HCT116 (cell line): ENCODE results near the gene ZFR2. TPM values are rescaled to one million over a fixed set of nuclear protein-coding genes. Genes with fewer than 3 reads are reported as not detected.

Source experiments
- ATAC-seq: fragments of 200-7000 bp; cut with Tn5 transposase; 2 replicates; pipeline ENCODE4 v1.9.1; 2020; ENCODE audit warnings: mild to moderate bottlenecking, moderate library complexity
- BruUV-seq: library from RNA; stranded (reverse); fragments of 400-500 nt; replicated peaks from 2 replicates; lab custom pipeline; 2021; lab: Mats Ljungman, UMichigan
- CTCF ChIA-PET: fragments of 300-600 bp; sonication (Branson Sonifier 250); formaldehyde crosslinking; loops from one replicate; lab custom pipeline; 2021; ENCODE audit warnings: antibody characterized with exemption; lab: Charles Lee
- POLR2A ChIA-PET: fragments of 300-600, 350-600 bp; sonication (Branson Sonifier 250); formaldehyde crosslinking; loops from one replicate; lab custom pipeline; 2021; ENCODE audit warnings: antibody characterized with exemption; lab: Charles Lee
- RAD21 ChIA-PET, 2 experiments: fragments of 300-600 bp; sonication (Branson Sonifier 250); formaldehyde crosslinking; loops; one replicate each; lab custom pipeline; 2023; ENCODE audit warnings: low total read pairs in 2 of 2; ENCODE audit not compliant: uncharacterized antibody in 2 of 2, unreplicated experiment in 2 of 2, low non-redundant PET in 1 of 2; lab: Charles Lee
- DNase-seq: peaks from one replicate; pipeline ENCODE4 v3.0.0-alpha.2; 2010; ENCODE audit warnings: low read depth, low spot score
- H2AFZ ChIP-seq: fragments of 200-600 bp; shearing (Covaris generic), sonication (generic); 2 replicates; pipeline ENCODE4 v1.6.1; 2017; ENCODE audit warnings: low read depth, mixed run types, mixed read lengths, antibody characterized with exemption, low read length; ENCODE audit not compliant: poor library complexity, severe bottlenecking
- H3K27ac ChIP-seq: 2 replicates; pipeline ENCODE4 v1.5.1; 2012; ENCODE audit warnings: low read depth, low read length
- H3K27me3 ChIP-seq: fragments of 200-600 bp; sonication (generic); 2 replicates; pipeline ENCODE4 v1.6.1; 2016; ENCODE audit warnings: mixed run types, low read length, mixed read lengths; ENCODE audit not compliant: insufficient read depth
- H3K36me3 ChIP-seq, 2 experiments: fragments of 200-500 bp in 1 of 2; fragments of 200-600 bp in 1 of 2; sonication (Bioruptor generic) in 1 of 2; sonication (generic) in 1 of 2; 2 replicates each; pipeline versions ENCODE4 v1.5.1 to v1.6.1; 2014 to 2016; ENCODE audit warnings: low read length in 2 of 2, inconsistent platforms in 1 of 2, mixed read lengths in 1 of 2, mixed run types in 1 of 2; ENCODE audit not compliant: insufficient read depth in 2 of 2, control insufficient read depth in 1 of 2
- H3K4me1 ChIP-seq, 2 experiments: fragments of 200-600 bp in 1 of 2; sonication (generic) in 1 of 2; 2 replicates each; pipeline versions ENCODE4 v1.5.1 to v1.6.1; 2012 to 2017; ENCODE audit warnings: low read length in 2 of 2, inconsistent platforms in 1 of 2, mild to moderate bottlenecking in 1 of 2, mixed read lengths in 1 of 2, mixed run types in 1 of 2, moderate library complexity in 1 of 2; ENCODE audit not compliant: insufficient read depth in 2 of 2, control insufficient read depth in 1 of 2
- H3K4me2 ChIP-seq: fragments of 200-600 bp; sonication (generic); 2 replicates; pipeline ENCODE4 v1.6.1; 2017; ENCODE audit warnings: mixed run types, low read length, mixed read lengths
- H3K4me3 ChIP-seq, 2 experiments: fragments of 200-600 bp in 1 of 2; sonication (generic) in 1 of 2; replicated peaks in 1 of 2; 2 replicates each; pipeline ENCODE4 v1.5.1; 2011 to 2016; ENCODE audit warnings: low read length in 2 of 2, control low read depth in 1 of 2, low read depth in 1 of 2, mild to moderate bottlenecking in 1 of 2, mixed read lengths in 1 of 2, mixed run types in 1 of 2
- H3K79me2 ChIP-seq: fragments of 200-600 bp; sonication (generic); 2 replicates; pipeline ENCODE4 v1.6.1; 2017; ENCODE audit warnings: mild to moderate bottlenecking, mixed run types, low read length, moderate library complexity, mixed read lengths; ENCODE audit not compliant: insufficient read depth
- H3K9ac ChIP-seq: fragments of 200-600 bp; sonication (generic); 2 replicates; pipeline ENCODE4 v1.6.1; 2016; ENCODE audit warnings: low read length, mixed read lengths
- H3K9me2 ChIP-seq: fragments of 200-600 bp; sonication (generic), shearing (Covaris generic); 2 replicates; pipeline ENCODE4 v1.6.1; 2017; ENCODE audit warnings: mixed run types, mild to moderate bottlenecking, moderate library complexity; ENCODE audit not compliant: insufficient read depth
- H3K9me3 ChIP-seq, 2 experiments: fragments of 200-500 bp in 1 of 2; fragments of 200-600 bp in 1 of 2; sonication (Bioruptor generic) in 1 of 2; sonication (generic) in 1 of 2; 2 replicates each; pipeline ENCODE4 v1.6.1; 2014 to 2017; ENCODE audit warnings: low read length in 2 of 2, mixed read lengths in 2 of 2, inconsistent platforms in 1 of 2, low read depth in 1 of 2, mild to moderate bottlenecking in 1 of 2, mixed run types in 1 of 2, moderate library complexity in 1 of 2; ENCODE audit not compliant: control insufficient read depth in 1 of 2, insufficient read depth in 1 of 2
- H4K20me1 ChIP-seq: fragments of 200-600 bp; sonication (generic), shearing (Covaris generic); 2 replicates; pipeline ENCODE4 v1.6.1; 2017; ENCODE audit warnings: mixed run types, mild to moderate bottlenecking, moderate library complexity; ENCODE audit not compliant: insufficient read depth
- CEBPB ChIP-seq: IDR thresholded peaks from 2 replicates; pipeline ENCODE4 v1.6.1; 2012; ENCODE audit warnings: low read depth
- EGR1 ChIP-seq: IDR thresholded peaks from 2 replicates; pipeline ENCODE4 v1.6.1; 2012; ENCODE audit warnings: low read depth
- ELF1 ChIP-seq: IDR thresholded peaks from 2 replicates; pipeline ENCODE4 v1.6.1; 2012; ENCODE audit warnings: low read depth, borderline replicate concordance
- EZH2 ChIP-seq: fragments of 200-600 bp; sonication (generic); IDR thresholded peaks from 2 replicates; pipeline ENCODE4 v1.6.1; 2017; ENCODE audit warnings: antibody characterized with exemption, mixed run types
- FOSL1 ChIP-seq: IDR thresholded peaks from 2 replicates; pipeline ENCODE4 v1.6.1; 2012; ENCODE audit warnings: low read depth
- RAD21 ChIP-seq: IDR thresholded peaks from 2 replicates; pipeline ENCODE4 v1.6.1; 2012; ENCODE audit warnings: low read depth, mild to moderate bottlenecking
- SIN3A ChIP-seq: IDR thresholded peaks from 2 replicates; pipeline ENCODE4 v1.6.1; 2012; ENCODE audit warnings: low read depth
- SP1 ChIP-seq: IDR thresholded peaks from 2 replicates; pipeline ENCODE4 v1.6.1; 2012; ENCODE audit warnings: low read depth
- YY1 ChIP-seq: IDR thresholded peaks from 2 replicates; pipeline ENCODE4 v1.6.1; 2011; ENCODE audit warnings: low read length, low read depth, moderate library complexity, mild to moderate bottlenecking; ENCODE audit not compliant: insufficient replicate concordance; ENCODE audit errors: extremely low read depth
- ZFX ChIP-seq: fragments of 450-650 bp; IDR thresholded peaks from 2 replicates; pipeline ENCODE4 v1.6.1; 2017
- intact Hi-C: fragments of 100-400 bp; cut with micrococcal nuclease; formaldehyde crosslinking; loops from 2 replicates; pipeline ENCODE4 v1.10.0; 2022
- total RNA-seq: library from RNA; stranded (reverse); gene quantifications from one replicate; pipeline ENCODE4 v1.2.1, GENCODE V29; 2021; ENCODE audit not compliant: unreplicated experiment
- TF ChIP-seq, protein P1 (sequence below): IDR thresholded peaks from 2 replicates; pipeline ENCODE4 v1.6.1; 2011; ENCODE audit warnings: mild to moderate bottlenecking, low read length, moderate library complexity; ENCODE audit not compliant: insufficient replicate concordance; ENCODE audit errors: extremely low read depth
- TF ChIP-seq, protein P2 (sequence below): IDR thresholded peaks from 2 replicates; pipeline ENCODE4 v1.6.1; 2012
- TF ChIP-seq, protein P3 (sequence below): IDR thresholded peaks from 2 replicates; pipeline ENCODE4 v1.6.1; 2012

The ZFR2 gene
- total RNA-seq, 1 experiment from 2014 or later = 0.34 TPM

DNA sequence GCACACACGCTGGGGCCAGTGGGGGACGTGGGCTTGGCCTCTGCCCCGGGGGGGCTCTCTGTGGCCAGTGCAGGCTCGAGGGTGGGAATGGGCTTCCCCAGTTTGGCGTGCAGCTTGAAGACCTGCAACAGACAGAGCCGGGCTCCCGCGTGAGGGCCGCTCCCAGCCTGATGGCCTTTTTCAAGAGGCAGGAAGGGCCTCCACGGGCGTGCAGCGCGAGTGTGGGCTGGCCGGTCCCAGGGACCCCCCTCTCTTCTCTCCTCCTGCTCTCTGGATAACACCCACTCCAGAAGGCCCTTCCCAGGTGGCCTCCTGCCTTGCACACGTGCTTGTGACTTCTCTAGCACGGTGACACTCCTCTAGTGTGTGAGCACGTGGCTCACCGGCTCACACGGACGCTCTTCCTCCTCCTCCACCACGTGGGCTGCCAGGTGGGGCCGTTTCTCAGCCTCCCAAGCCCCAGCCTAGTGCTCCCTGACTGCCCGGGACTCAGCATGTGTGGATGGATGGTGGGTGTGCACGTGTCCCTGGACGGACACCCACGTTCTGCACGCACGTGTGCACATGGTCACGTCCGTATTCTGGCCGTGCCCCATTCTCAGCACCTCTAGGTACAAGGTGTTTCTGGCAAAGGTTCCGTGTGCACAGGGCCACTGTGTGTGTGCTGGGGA lies 43.4 kb downstream of the ZFR2 start:
- intact Hi-C loops = no loop called here
- TF ChIP-seq, protein P1, sequence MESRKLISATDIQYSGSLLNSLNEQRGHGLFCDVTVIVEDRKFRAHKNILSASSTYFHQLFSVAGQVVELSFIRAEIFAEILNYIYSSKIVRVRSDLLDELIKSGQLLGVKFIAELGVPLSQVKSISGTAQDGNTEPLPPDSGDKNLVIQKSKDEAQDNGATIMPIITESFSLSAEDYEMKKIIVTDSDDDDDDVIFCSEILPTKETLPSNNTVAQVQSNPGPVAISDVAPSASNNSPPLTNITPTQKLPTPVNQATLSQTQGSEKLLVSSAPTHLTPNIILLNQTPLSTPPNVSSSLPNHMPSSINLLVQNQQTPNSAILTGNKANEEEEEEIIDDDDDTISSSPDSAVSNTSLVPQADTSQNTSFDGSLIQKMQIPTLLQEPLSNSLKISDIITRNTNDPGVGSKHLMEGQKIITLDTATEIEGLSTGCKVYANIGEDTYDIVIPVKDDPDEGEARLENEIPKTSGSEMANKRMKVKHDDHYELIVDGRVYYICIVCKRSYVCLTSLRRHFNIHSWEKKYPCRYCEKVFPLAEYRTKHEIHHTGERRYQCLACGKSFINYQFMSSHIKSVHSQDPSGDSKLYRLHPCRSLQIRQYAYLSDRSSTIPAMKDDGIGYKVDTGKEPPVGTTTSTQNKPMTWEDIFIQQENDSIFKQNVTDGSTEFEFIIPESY = no peak
- TF ChIP-seq SP1 = no peak
- TF ChIP-seq EGR1 = no peak
- no peaks in the 10 kb centered on the region for H3K36me3 ChIP-seq
- H3K4me1 ChIP-seq = peaks cover 0 to 9% of the 10 kb centered on the region in 2 experiments; a peak in 1 of 4 replicates
- DNase-seq = no peak
- H3K27me3 ChIP-seq = no peaks in the 10 kb centered on the region
- ChIA-PET POLR2A (no interaction called here), CTCF (no interaction called here), RAD21 (interaction anchor here in 1 of 2 experiments (0.7 kb wide), 1 partner anchor 109 kb away, joined by 3 read pairs; no protein-coding TSS in a partner anchor)
- no TSS peak for BruUV-seq
- H3K9ac ChIP-seq = no peak overlapping the region
- ATAC-seq = no peak
- H2AFZ ChIP-seq = no peak overlapping the region
- H3K27ac ChIP-seq = no peak overlapping the region
- H4K20me1 ChIP-seq = no peaks in the 10 kb centered on the region
- H3K9me2 ChIP-seq = no peaks in the 10 kb centered on the region
- H3K9me3 ChIP-seq = no peaks in the 10 kb centered on the region
- H3K79me2 ChIP-seq = no peaks in the 10 kb centered on the region
- H3K4me2 ChIP-seq = no peak overlapping the region
- no peak overlapping the region for H3K4me3 ChIP-seq

DNA sequence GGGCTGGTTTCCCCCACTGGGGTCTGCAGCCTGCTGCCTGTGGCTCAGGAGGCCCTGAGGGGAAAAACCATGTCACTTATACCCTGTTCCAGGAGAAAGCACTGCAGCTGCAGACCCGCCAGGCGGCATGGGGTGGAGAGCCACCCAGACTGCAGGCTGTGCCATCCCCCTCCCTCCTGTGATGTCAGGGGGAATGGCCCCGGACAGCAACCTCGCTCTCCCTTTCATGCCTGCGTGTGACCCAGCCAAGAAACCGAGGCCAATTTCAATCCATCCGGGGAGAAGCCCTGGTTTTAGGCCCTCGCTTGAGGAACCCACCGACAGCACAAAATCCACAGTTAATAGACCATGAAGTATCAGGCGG lies 45.5 kb downstream of the ZFR2 start:
- POLR2A ChIA-PET = no interaction called here
- no peaks in the 10 kb centered on the region for H3K27me3 ChIP-seq
- DNase-seq (no peak), ATAC-seq (no peak)
- no peak overlapping the region for H3K27ac ChIP-seq
- no peak overlapping the region for H3K4me3 ChIP-seq
- intact Hi-C loops = loop anchor here (5.0 kb wide), 1 partner anchor 61 kb away; the partner anchor contains the start of genes APBA3 and MRPL54
- RAD21 ChIA-PET = no interaction called here
- CTCF ChIA-PET = no interaction called here
- no peaks in the 10 kb centered on the region for H3K9me3 ChIP-seq
- no peak overlapping the region for H2AFZ ChIP-seq
- no TSS peak for BruUV-seq
- no peak overlapping the region for H3K4me2 ChIP-seq
- no peak overlapping the region for H3K9ac ChIP-seq
- no peaks in the 10 kb centered on the region for H4K20me1 ChIP-seq
- H3K79me2 ChIP-seq = no peaks in the 10 kb centered on the region
- H3K9me2 ChIP-seq = no peaks in the 10 kb centered on the region
- H3K4me1 ChIP-seq = peaks cover 0 to 7% of the 10 kb centered on the region in 2 experiments; a peak in 1 of 4 replicates
- H3K36me3 ChIP-seq = no peaks in the 10 kb centered on the region
- TF ChIP-seq CEBPB (no peak), EZH2 (no peak), RAD21 (no peak), YY1 (no peak), ZFX (no peak), FOSL1 (no peak), EGR1 (no peak), SIN3A (no peak), ELF1 (no peak)
- TF ChIP-seq, protein P2, sequence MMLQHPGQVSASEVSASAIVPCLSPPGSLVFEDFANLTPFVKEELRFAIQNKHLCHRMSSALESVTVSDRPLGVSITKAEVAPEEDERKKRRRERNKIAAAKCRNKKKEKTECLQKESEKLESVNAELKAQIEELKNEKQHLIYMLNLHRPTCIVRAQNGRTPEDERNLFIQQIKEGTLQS = no peak
- TF ChIP-seq, protein P3, sequence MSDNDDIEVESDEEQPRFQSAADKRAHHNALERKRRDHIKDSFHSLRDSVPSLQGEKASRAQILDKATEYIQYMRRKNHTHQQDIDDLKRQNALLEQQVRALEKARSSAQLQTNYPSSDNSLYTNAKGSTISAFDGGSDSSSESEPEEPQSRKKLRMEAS = no peak
- TF ChIP-seq, protein P1 = no peak
